ENCODE results near the gene SLK. TPM values are rescaled to one million over a fixed set of nuclear protein-coding genes. Genes with fewer than 3 reads are reported as not detected.

SLK gene
- total and polyA plus RNA-seq, 10 of the 15 experiments (the other 5 are each of a cell fraction or from before 2014, with no cell fraction given): 2.5 to 24.2 (median 11.1) TPM

- Histone ChIP-seq H4K20me1 (ENCODE audit: control insufficient read depth, insufficient read depth) (no peaks in the 10 kb centered on the region; the same call in 1 of the 2 replicates), H3K4me1 (ENCODE audit: control insufficient read depth, insufficient read depth, low read length) (no peaks in the 10 kb centered on the region), H3K27ac (ENCODE audit: control insufficient read depth, insufficient read depth) (no peak overlapping the region), H2AFZ (ENCODE audit: control insufficient read depth, low read depth, low read length) (no peak overlapping the region), H3K79me2 (ENCODE audit: control insufficient read depth, insufficient read depth, low read length) (no peaks in the 10 kb centered on the region), H3K4me2 (ENCODE audit: control insufficient read depth, insufficient read depth) (no peak overlapping the region), H3K27me3 (replicated peaks in 1 of 2; ENCODE audit: control insufficient read depth in 2 of 2, insufficient read depth in 2 of 2, low read length in 1 of 2) (no peaks in the 10 kb centered on the region), H3K9me3 (replicated peaks; ENCODE audit: control insufficient read depth, insufficient read depth, low read length) (no peaks in the 10 kb centered on the region), H3K4me3 (no peak overlapping the region), H3K36me3 (ENCODE audit: control insufficient read depth in 2 of 2, insufficient read depth in 2 of 2, low read length in 1 of 2) (no peaks in the 10 kb centered on the region), H3K9ac (ENCODE audit: control insufficient read depth, insufficient read depth, low read length) (no peak overlapping the region)
- in situ Hi-C loops (cut with MboI): no loop called here
- TF ChIP-seq SIX5 (IDR thresholded peaks at IDR 0.05; ENCODE audit: low read depth, low read length, severe bottlenecking): no peak
- TF ChIP-seq EZH2 (IDR thresholded peaks at IDR 0.05; ENCODE audit: borderline replicate concordance, control insufficient read depth, low read depth, low read length): no peak
- TF ChIP-seq CTCF (IDR thresholded peaks at IDR 0.05 in 2 of 3, conservative IDR thresholded peaks at IDR 0.05 in 1 of 3; ENCODE audit: control insufficient read depth in 2 of 3, extremely low read depth in 1 of 3, insufficient read depth in 1 of 3, low read depth in 3 of 3, low read length in 3 of 3): no peak
- no peak for TF ChIP-seq SUZ12 (IDR thresholded peaks at IDR 0.05; ENCODE audit: unreplicated experiment)
- TF ChIP-seq TCF12 (IDR thresholded peaks at IDR 0.05; ENCODE audit: low read depth, low read length): no peak
- TF ChIP-seq DPF2 (IDR thresholded peaks at IDR 0.05): no peak
- TF ChIP-seq RB1 (IDR thresholded peaks at IDR 0.05; ENCODE audit: borderline replicate concordance): no peak
- TF ChIP-seq RBBP5 (conservative IDR thresholded peaks at IDR 0.05): no peak
- TF ChIP-seq BCLAF1 (IDR thresholded peaks at IDR 0.05): no peak
- TF ChIP-seq RFX5 (IDR thresholded peaks at IDR 0.05; ENCODE audit: low read depth, low read length): no peak
- no peak for TF ChIP-seq CEBPB (IDR thresholded peaks at IDR 0.05; ENCODE audit: borderline replicate concordance in 1 of 2, low read depth in 2 of 2, low read length in 2 of 2)
- TF ChIP-seq ZNF217 (IDR thresholded peaks at IDR 0.05): no peak
- TF ChIP-seq LARP7 (IDR thresholded peaks at IDR 0.05): no peak
- TF ChIP-seq JUND (IDR thresholded peaks at IDR 0.05; ENCODE audit: low read depth, low read length): no peak
- TF ChIP-seq RAD21 (IDR thresholded peaks at IDR 0.05; ENCODE audit: insufficient read depth, low read depth, low read length): no peak
- no peak for TF ChIP-seq BRCA1 (IDR thresholded peaks at IDR 0.05; ENCODE audit: low read depth, low read length)
- BruUV-seq (replicated peaks): no TSS peak
- intact Hi-C loops (cut with micrococcal nuclease; ENCODE audit: unreplicated experiment): no loop called here
- 47% methylated on average over 13 of the region's 14 CpGs for WGBS (ENCODE audit: insufficient coverage, insufficient replicate concordance, low lambda C conversion rate, missing lambda C conversion rate)
- CTCF ChIA-PET: interaction anchor here (1.2 to 4.2 kb wide), 2 partner anchors 68 to 73 kb away, joined by 3 to 13 read pairs; no protein-coding TSS in a partner anchor
- FAIRE-seq (no peak), ATAC-seq (no peak), DNase-seq (ENCODE audit: low read depth, low spot score) (no peak)
- SMC1A ChIA-PET (ENCODE audit: uncharacterized antibody, unreplicated experiment): interaction anchor here (0.8 to 2.1 kb wide), 3 partner anchors 66 to 83 kb away, joined by 3 to 5 read pairs (median 3); partner anchors contain the start of gene SFR1
- RAD21 ChIA-PET (ENCODE audit: unreplicated experiment): no interaction called here
- POLR2A ChIA-PET: no interaction called here
Measured at GRCh38 chr10:104056619-104057273, 89.8 kb downstream of the SLK start.

Data from GM12878 (cell line).